Panc1 (cell line): ENCODE results near the gene SLC11A1. TPM values are rescaled to one million over a fixed set of nuclear protein-coding genes. Genes with fewer than 3 reads are reported as not detected.

Source experiments
- ATAC-seq: fragments of 200-7000 bp; cut with Tn5 transposase; 2 replicates; pipeline ENCODE4 v1.9.1; 2020; ENCODE audit warnings: mild to moderate bottlenecking, moderate library complexity
- BruUV-seq: library from RNA; stranded (reverse); fragments of 400-500 nt; replicated peaks from 2 replicates; lab custom pipeline; 2021; lab: Mats Ljungman, UMichigan
- CTCF ChIA-PET: fragments of 300-600 bp; sonication (Branson Sonifier 250); formaldehyde crosslinking; loops from one replicate; lab custom pipeline; 2022; ENCODE audit warnings: antibody characterized with exemption; lab: Charles Lee
- POLR2A ChIA-PET: fragments of 300-600 bp; sonication (Branson Sonifier 250); formaldehyde crosslinking; loops from one replicate; lab custom pipeline; 2022; ENCODE audit warnings: antibody characterized with exemption; lab: Charles Lee
- DNase-seq: peaks from one replicate; pipeline ENCODE4 v3.0.0-alpha.2; 2010; ENCODE audit warnings: low read depth, low spot score
- H3K27ac ChIP-seq: 2 replicates; pipeline ENCODE4 v1.5.1; 2011; ENCODE audit warnings: mild to moderate bottlenecking, low read length, inconsistent platforms
- H3K27me3 ChIP-seq: fragments of 200-500 bp; sonication (Bioruptor generic); 2 replicates; pipeline ENCODE4 v1.6.0; 2014; ENCODE audit warnings: low read length, inconsistent platforms; ENCODE audit not compliant: control insufficient read depth, insufficient read depth
- H3K36me3 ChIP-seq: fragments of 200-500 bp; sonication (Bioruptor generic); 2 replicates; pipeline ENCODE4 v1.5.1; 2014; ENCODE audit warnings: inconsistent platforms, mild to moderate bottlenecking, low read length, moderate library complexity; ENCODE audit not compliant: control insufficient read depth, insufficient read depth
- H3K4me1 ChIP-seq: 2 replicates; pipeline ENCODE4 v1.5.1; 2011; ENCODE audit warnings: inconsistent platforms, mild to moderate bottlenecking, low read length, moderate library complexity; ENCODE audit not compliant: control insufficient read depth, insufficient read depth
- H3K4me3 ChIP-seq, 2 experiments: 2 replicates each; pipeline ENCODE4 v1.5.1; 2011 to 2012; ENCODE audit warnings: low read depth in 2 of 2, low read length in 2 of 2, mild to moderate bottlenecking in 2 of 2, inconsistent platforms in 1 of 2, moderate library complexity in 1 of 2
- H3K9me3 ChIP-seq: fragments of 200-500 bp; sonication (Bioruptor generic); 2 replicates; pipeline ENCODE4 v1.5.1; 2014; ENCODE audit warnings: low read depth, mild to moderate bottlenecking, inconsistent platforms, low read length, moderate library complexity; ENCODE audit not compliant: control insufficient read depth, insufficient read depth
- POLR2AphosphoS5 ChIP-seq: IDR thresholded peaks from 2 replicates; pipeline ENCODE4 v1.6.1; 2012; ENCODE audit warnings: mild to moderate bottlenecking, low read depth, low read length, moderate library complexity
- SIN3A ChIP-seq: IDR thresholded peaks from 2 replicates; pipeline ENCODE4 v1.6.1; 2012; ENCODE audit warnings: low read depth, mild to moderate bottlenecking, low read length, moderate library complexity, borderline replicate concordance; ENCODE audit not compliant: insufficient read depth
- TCF7L2 ChIP-seq: IDR thresholded peaks from 2 replicates; pipeline ENCODE4 v1.6.1; 2011; ENCODE audit warnings: mild to moderate bottlenecking, low read depth, low read length, inconsistent platforms
- in situ Hi-C: cut with HindIII; loops from 2 replicates; pipeline ENCODE4 v1.10.0; 2016; ENCODE audit warnings: low sequenced_read_pairs, low pct_unique_long_range_greater_than_20kb
- intact Hi-C: fragments of 100-400 bp; cut with micrococcal nuclease; formaldehyde crosslinking; loops from one replicate; pipeline ENCODE4 v1.10.0; 2022; ENCODE audit not compliant: unreplicated experiment
- total RNA-seq: library from RNA; stranded (reverse); gene quantifications from one replicate; pipeline ENCODE4 v1.2.1, GENCODE V29; 2021; ENCODE audit not compliant: unreplicated experiment
- TF ChIP-seq, protein P1 (sequence below), 2 experiments: IDR thresholded peaks; 2 replicates each; pipeline ENCODE4 v1.6.1; 2011 to 2012; ENCODE audit warnings: low read depth in 2 of 2, control low read depth in 1 of 2, low read length in 1 of 2, mild to moderate bottlenecking in 1 of 2, moderate library complexity in 1 of 2; ENCODE audit not compliant: insufficient read depth in 1 of 2
- TF ChIP-seq, protein P2 (sequence below): fragments of 450-650 bp; IDR thresholded peaks from 2 replicates; pipeline ENCODE4 v1.5.1; 2017; ENCODE audit warnings: mild to moderate bottlenecking

SLC11A1 gene
- total RNA-seq, 1 experiment from 2014 or later, result 0.31 TPM

DNA sequence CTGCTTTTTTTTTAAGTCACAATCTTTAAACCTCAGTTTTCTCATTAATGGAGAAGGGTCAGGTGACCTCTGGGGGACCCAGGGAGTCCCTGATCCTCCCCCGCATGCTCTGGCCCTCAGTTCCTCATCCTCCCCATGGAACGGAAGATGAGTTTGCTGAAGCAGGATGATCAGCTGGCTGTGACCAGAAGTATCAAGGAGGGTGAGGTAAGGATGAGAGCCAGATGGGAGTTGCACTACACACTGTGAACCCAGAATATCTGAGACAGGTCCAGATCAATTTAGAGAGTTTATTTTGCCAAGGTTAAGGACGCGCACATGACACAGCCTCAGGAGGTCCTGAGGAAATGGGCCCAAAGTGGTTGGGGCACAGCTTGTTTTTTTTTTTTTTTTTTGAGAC is 21.6 kb upstream of the SLC11A1 start:
- no peaks in the 10 kb centered on the region for H3K9me3 ChIP-seq
- intact Hi-C loops, result no loop called here
- H3K27me3 ChIP-seq, result no peaks in the 10 kb centered on the region
- no peak for TF ChIP-seq POLR2AphosphoS5
- TF ChIP-seq, protein P1, sequence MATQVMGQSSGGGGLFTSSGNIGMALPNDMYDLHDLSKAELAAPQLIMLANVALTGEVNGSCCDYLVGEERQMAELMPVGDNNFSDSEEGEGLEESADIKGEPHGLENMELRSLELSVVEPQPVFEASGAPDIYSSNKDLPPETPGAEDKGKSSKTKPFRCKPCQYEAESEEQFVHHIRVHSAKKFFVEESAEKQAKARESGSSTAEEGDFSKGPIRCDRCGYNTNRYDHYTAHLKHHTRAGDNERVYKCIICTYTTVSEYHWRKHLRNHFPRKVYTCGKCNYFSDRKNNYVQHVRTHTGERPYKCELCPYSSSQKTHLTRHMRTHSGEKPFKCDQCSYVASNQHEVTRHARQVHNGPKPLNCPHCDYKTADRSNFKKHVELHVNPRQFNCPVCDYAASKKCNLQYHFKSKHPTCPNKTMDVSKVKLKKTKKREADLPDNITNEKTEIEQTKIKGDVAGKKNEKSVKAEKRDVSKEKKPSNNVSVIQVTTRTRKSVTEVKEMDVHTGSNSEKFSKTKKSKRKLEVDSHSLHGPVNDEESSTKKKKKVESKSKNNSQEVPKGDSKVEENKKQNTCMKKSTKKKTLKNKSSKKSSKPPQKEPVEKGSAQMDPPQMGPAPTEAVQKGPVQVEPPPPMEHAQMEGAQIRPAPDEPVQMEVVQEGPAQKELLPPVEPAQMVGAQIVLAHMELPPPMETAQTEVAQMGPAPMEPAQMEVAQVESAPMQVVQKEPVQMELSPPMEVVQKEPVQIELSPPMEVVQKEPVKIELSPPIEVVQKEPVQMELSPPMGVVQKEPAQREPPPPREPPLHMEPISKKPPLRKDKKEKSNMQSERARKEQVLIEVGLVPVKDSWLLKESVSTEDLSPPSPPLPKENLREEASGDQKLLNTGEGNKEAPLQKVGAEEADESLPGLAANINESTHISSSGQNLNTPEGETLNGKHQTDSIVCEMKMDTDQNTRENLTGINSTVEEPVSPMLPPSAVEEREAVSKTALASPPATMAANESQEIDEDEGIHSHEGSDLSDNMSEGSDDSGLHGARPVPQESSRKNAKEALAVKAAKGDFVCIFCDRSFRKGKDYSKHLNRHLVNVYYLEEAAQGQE (IDR thresholded peaks at IDR 0.05; ENCODE audit: insufficient read depth in 1 of 2, low read depth in 2 of 2, low read length in 1 of 2), result no peak
- POLR2A ChIA-PET, result interaction anchor here (0.6 kb wide), 1 partner anchor 275 kb away, joined by 3 read pairs; no protein-coding TSS in a partner anchor
- no peak overlapping the region for H3K4me3 ChIP-seq
- H3K36me3 ChIP-seq, result no peaks in the 10 kb centered on the region
- H3K4me1 ChIP-seq, result peaks cover 7% of the 10 kb centered on the region; the same call in 1 of the 2 replicates
- in situ Hi-C loops, result no loop called here
- no peak for ATAC-seq
- no peak overlapping the region for H3K27ac ChIP-seq
- BruUV-seq, result no TSS peak
- DNase-seq, result no peak
- CTCF ChIA-PET, result interaction anchor here (1.1 kb wide), 1 partner anchor 69 kb away, joined by 7 read pairs; no protein-coding TSS in a partner anchor

DNA sequence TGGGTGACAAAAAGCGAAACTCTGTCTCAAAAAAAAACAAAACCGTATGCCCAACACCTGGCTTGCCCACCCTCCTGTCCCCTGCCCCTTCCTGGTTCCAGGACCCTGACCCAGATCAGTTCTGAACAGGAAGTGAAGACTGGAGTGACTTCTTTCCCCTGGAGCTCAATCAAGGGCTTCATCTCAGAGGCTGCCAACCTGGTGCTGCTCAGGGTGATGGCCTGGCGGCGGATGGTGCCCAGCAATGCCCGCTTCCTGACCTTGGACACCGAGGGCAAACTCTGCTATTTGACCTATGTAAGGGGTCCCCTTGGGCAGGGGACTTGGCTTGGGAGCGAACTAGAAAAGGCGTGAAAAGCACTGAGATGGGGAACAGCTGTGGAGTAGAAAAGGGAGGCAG is 19.5 kb upstream of the SLC11A1 start:
- Histone ChIP-seq H3K36me3 (no peaks in the 10 kb centered on the region), H3K4me1 (no peaks in the 10 kb centered on the region; the same call in 1 of the 2 replicates), H3K27ac (no peak overlapping the region), H3K27me3 (no peaks in the 10 kb centered on the region), H3K4me3 (no peak overlapping the region), H3K9me3 (no peaks in the 10 kb centered on the region)
- no peak for DNase-seq
- TF ChIP-seq, protein P2, sequence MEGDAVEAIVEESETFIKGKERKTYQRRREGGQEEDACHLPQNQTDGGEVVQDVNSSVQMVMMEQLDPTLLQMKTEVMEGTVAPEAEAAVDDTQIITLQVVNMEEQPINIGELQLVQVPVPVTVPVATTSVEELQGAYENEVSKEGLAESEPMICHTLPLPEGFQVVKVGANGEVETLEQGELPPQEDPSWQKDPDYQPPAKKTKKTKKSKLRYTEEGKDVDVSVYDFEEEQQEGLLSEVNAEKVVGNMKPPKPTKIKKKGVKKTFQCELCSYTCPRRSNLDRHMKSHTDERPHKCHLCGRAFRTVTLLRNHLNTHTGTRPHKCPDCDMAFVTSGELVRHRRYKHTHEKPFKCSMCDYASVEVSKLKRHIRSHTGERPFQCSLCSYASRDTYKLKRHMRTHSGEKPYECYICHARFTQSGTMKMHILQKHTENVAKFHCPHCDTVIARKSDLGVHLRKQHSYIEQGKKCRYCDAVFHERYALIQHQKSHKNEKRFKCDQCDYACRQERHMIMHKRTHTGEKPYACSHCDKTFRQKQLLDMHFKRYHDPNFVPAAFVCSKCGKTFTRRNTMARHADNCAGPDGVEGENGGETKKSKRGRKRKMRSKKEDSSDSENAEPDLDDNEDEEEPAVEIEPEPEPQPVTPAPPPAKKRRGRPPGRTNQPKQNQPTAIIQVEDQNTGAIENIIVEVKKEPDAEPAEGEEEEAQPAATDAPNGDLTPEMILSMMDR, result no peak
- TF ChIP-seq TCF7L2 (no peak), SIN3A (no peak), POLR2AphosphoS5 (no peak)
- TF ChIP-seq, protein P1 (IDR thresholded peaks at IDR 0.05; ENCODE audit: insufficient read depth in 1 of 2, low read depth in 2 of 2, low read length in 1 of 2), result no peak
- in situ Hi-C loops (no loop called here), intact Hi-C loops (no loop called here)
- ATAC-seq, result no peak
- BruUV-seq, result no TSS peak
- ChIA-PET CTCF (interaction anchor here (0.6 kb wide), 1 partner anchor 34 kb away, joined by 4 read pairs; no protein-coding TSS in a partner anchor), POLR2A (no interaction called here)
